CD4-positive, CD25-positive, alpha-beta regulatory T cell (primary cell): ENCODE results near the gene MLNR. TPM values are rescaled to one million over a fixed set of nuclear protein-coding genes. Genes with fewer than 3 reads are reported as not detected.

ENCODE experiments used
- ATAC-seq, 2 donors: fragments of 150-1000 bp; cut with Tn5 transposase; one replicate each; pipeline ENCODE4 v1.10.0; 2021; ENCODE audit warnings: low read depth in 2 of 2, moderate number of reproducible peaks in 2 of 2, moderate library complexity in 1 of 2
- DNase-seq, 3 donors: peaks; one replicate each; pipeline versions ENCODE4 v3.0.0 to v3.0.0-alpha.2; 2012 to 2022; ENCODE audit warnings: mixed read lengths in 1 of 3
- H3K27ac ChIP-seq: one replicate; pipeline ENCODE4 v1.7.0; 2013; ENCODE audit warnings: mild to moderate bottlenecking, low read length; ENCODE audit not compliant: insufficient read depth, poor library complexity, severe bottlenecking
- H3K27me3 ChIP-seq: one replicate; pipeline ENCODE4 v1.7.0; 2013; ENCODE audit warnings: low read length; ENCODE audit not compliant: control insufficient read depth, insufficient read depth
- H3K36me3 ChIP-seq: one replicate; pipeline ENCODE4 v1.7.0; 2013; ENCODE audit warnings: mild to moderate bottlenecking, low read length, moderate library complexity; ENCODE audit not compliant: control insufficient read depth, insufficient read depth
- H3K4me1 ChIP-seq: 2 replicates; pipeline ENCODE4 v1.7.0; 2013; ENCODE audit warnings: mild to moderate bottlenecking, low read length; ENCODE audit not compliant: insufficient read depth, control insufficient read depth, poor library complexity, severe bottlenecking
- H3K4me3 ChIP-seq: one replicate; pipeline ENCODE4 v1.7.0; 2013; ENCODE audit warnings: low read depth, mild to moderate bottlenecking, low read length, moderate library complexity
- H3K9me3 ChIP-seq, 2 experiments: 1 replicate in 1 of 2; 2 replicates in 1 of 2; pipeline ENCODE4 v1.7.0; 2013; ENCODE audit warnings: low read length in 2 of 2, mild to moderate bottlenecking in 1 of 2, moderate library complexity in 1 of 2; ENCODE audit not compliant: control insufficient read depth in 2 of 2
- H3K27ac Mint-ChIP-seq, 3 donors: one replicate each; pipeline ENCODE4 v1.8.0; 2020 to 2022; ENCODE audit warnings: mild to moderate bottlenecking in 3 of 3, mixed read lengths in 3 of 3, moderate library complexity in 2 of 3
- H3K27me3 Mint-ChIP-seq: one replicate; pipeline ENCODE4 v1.8.0; 2022; ENCODE audit warnings: mild to moderate bottlenecking, mixed read lengths
- H3K36me3 Mint-ChIP-seq: one replicate; pipeline ENCODE4 v1.8.0; 2020; ENCODE audit warnings: mixed read lengths
- H3K4me1 Mint-ChIP-seq, 4 donors: one replicate each; pipeline ENCODE4 v1.8.0; 2020 to 2022; ENCODE audit warnings: mixed read lengths in 4 of 4, mild to moderate bottlenecking in 1 of 4
- H3K4me3 Mint-ChIP-seq, 4 donors: one replicate each; pipeline ENCODE4 v1.8.0; 2020 to 2022; ENCODE audit warnings: mild to moderate bottlenecking in 4 of 4, mixed read lengths in 4 of 4, moderate library complexity in 3 of 4
- H3K9me3 Mint-ChIP-seq, 7 donors: one replicate each; pipeline ENCODE4 v1.8.0; 2020 to 2022; ENCODE audit warnings: mixed read lengths in 7 of 7, mild to moderate bottlenecking in 3 of 7, moderate library complexity in 2 of 7
- polyA plus RNA-seq, 4 donors: library from polyadenylated mRNA; unstranded; fragments of 300-500 nt; fragmentation: Illumina TruSeq; gene quantifications; one replicate each; pipeline ENCODE4 v1.2.3, GENCODE V29; 2021
- total RNA-seq: library from RNA; stranded (reverse); gene quantifications from one replicate; pipeline ENCODE4 v1.2.3, GENCODE V29; 2022

MLNR gene
- total and polyA plus RNA-seq, 5 donors from 2014 or later = not detected

DNA sequence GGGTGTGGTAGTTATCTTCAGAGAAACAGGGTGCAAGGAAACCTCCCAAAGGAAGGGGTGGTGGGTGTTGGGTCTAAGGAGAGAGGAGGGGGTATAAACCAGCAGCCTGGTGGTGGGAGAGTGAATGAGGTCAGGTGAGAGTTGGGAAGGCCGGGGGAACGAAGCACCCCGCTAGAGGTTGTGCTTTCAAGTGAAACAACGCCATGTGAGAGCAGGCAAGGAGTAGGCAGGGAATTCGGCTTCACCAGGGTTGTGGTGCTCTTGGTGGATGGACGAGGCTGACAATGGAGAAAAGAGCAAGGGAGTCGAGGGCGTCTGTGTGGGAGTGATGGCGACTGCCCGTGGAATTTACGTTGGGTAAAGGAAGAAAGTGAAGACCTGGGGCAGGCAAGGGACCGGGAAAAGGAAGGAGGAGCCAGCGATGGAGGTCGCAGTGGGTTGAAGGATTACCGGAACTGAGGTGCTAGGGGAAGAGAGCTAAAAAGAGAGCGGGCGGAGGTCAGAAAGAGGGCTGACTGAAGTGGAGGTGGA, 2.1 kb upstream of the MLNR start:
- Mint-ChIP-seq H3K4me3 (peak overlapping the region in 3 of 4 donors; percentile 32 to 63 (median 42)), H3K9me3 (peaks cover 0 to 9% (median 0%) of the 10 kb centered on the region in 7 donors)

DNA sequence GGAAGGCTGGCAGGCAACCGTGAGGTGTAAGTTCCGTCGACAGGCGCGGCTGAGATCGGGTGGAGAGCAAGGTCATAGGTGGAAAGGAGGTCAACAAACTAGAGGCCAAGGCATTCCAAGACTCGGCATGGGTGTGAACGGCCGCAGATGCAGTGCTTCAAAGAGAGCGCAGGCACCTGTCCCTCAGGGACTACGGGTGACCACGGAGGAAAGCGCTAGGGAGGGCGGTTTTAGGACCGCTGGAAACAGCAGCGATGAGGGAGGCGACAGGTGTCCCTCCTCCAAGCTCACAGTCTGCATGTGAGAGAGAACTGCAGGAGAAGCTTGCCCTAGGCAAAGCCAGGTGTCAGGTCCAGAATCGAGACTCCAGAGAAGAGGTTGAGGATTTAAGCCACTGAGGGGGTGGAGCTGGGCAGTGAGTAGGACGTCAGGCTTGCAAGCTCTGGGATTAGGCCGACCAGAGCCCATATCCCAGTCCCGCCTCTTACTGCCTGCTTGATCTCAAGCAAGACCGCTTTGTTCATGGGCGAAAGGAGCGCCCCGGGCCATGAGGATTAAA, 1.6 kb upstream of the MLNR start:
- Mint-ChIP-seq H3K4me3 (peak overlapping the region in 2 of 4 donors; percentile 26 to 63), H3K4me1 (peaks cover 7 to 44% (median 19%) of the 10 kb centered on the region in 4 donors), H3K27ac (no peak overlapping the region), H3K36me3 (peaks cover 6% of the 10 kb centered on the region), H3K9me3 (peaks cover 0 to 9% (median 0%) of the 10 kb centered on the region in 7 donors), H3K27me3 (peaks cover 59% of the 10 kb centered on the region)
- Histone ChIP-seq H3K4me1 (peaks cover 18% of the 10 kb centered on the region), H3K27ac (no peak overlapping the region), H3K27me3 (peaks cover 29% of the 10 kb centered on the region), H3K36me3 (no peaks in the 10 kb centered on the region), H3K4me3 (no peak overlapping the region), H3K9me3 (no peaks in the 10 kb centered on the region)
- DNase-seq (no peak), ATAC-seq (no peak)

More for the DNA sequence above, 2.1 kb upstream of the MLNR start:
- H3K27me3 Mint-ChIP-seq = peaks cover 53% of the 10 kb centered on the region
- H3K27ac Mint-ChIP-seq = peak overlapping the region in 1 of 3 donors; percentile 48
- Histone ChIP-seq H3K9me3 (no peaks in the 10 kb centered on the region), H3K36me3 (no peaks in the 10 kb centered on the region), H3K27me3 (peaks cover 25% of the 10 kb centered on the region), H3K27ac (no peak overlapping the region), H3K4me1 (peaks cover 18% of the 10 kb centered on the region), H3K4me3 (no peak overlapping the region)
- no peak for ATAC-seq
- no peak for DNase-seq
- peaks cover 7 to 44% (median 21%) of the 10 kb centered on the region in 4 donors for H3K4me1 Mint-ChIP-seq
- H3K36me3 Mint-ChIP-seq = peaks cover 6% of the 10 kb centered on the region

DNA sequence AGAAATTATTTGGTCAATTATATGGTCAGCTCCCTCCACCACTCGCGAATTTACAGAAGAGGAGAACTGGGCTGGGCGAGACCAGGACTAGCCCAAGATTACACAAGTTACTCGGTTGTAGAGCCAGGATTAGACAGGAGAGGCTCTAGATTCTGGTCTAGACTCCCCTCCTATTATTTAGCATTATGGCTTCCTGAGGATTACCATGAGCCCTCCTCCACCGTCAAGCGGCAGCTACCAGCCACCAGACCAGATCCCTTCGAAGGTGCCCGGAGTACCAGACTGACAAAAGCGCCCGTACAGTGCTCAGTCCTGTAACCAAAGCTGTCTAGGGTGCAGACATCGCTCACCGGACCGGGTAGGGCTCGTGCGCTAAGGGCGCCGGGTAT, 497 bp upstream of the MLNR start:
- Mint-ChIP-seq H3K36me3 (peaks cover 6% of the 10 kb centered on the region), H3K9me3 (peaks cover 0 to 9% (median 0%) of the 10 kb centered on the region in 7 donors), H3K27me3 (peaks cover 66% of the 10 kb centered on the region), H3K4me3 (peak overlapping the region in 3 of 4 donors; percentile 63 to 76 (median 73)), H3K27ac (no peak overlapping the region), H3K4me1 (peaks cover 7 to 37% (median 17%) of the 10 kb centered on the region in 4 donors)
- Histone ChIP-seq H3K4me3 (no peak overlapping the region), H3K9me3 (no peaks in the 10 kb centered on the region), H3K27ac (no peak overlapping the region), H3K27me3 (peaks cover 31% of the 10 kb centered on the region), H3K36me3 (no peaks in the 10 kb centered on the region), H3K4me1 (peaks cover 17% of the 10 kb centered on the region)
- DNase-seq (no peak), ATAC-seq (no peak)

DNA sequence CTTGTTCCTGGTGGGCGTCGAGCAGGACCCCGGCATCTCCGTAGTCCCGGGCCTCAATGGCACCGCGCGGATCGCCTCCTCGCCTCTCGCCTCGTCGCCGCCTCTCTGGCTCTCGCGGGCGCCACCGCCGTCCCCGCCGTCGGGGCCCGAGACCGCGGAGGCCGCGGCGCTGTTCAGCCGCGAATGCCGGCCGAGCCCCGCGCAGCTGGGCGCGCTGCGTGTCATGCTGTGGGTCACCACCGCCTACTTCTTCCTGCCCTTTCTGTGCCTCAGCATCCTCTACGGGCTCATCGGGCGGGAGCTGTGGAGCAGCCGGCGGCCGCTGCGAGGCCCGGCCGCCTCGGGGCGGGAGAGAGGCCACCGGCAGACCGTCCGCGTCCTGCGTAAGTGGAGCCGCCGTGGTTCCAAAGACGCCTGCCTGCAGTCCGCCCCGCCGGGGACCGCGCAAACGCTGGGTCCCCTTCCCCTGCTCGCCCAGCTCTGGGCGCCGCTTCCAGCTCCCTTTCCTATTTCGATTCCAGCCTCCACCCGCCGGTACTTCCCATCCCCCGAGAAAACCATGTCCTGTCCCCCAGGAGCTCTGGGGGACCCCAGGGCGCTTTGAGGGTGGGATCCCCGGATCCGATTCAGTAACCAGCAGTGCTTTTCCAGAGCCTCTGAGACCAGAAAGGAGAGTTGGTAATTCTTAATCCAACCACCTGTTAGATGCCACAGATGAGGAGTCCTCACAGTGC, 885 bp downstream of the MLNR start:
- DNase-seq (no peak), ATAC-seq (no peak)
- H3K27me3 ChIP-seq = peaks cover 33% of the 10 kb centered on the region
- H3K27me3 Mint-ChIP-seq = peaks cover 75% of the 10 kb centered on the region
- no peak overlapping the region for H3K27ac ChIP-seq
- peaks cover 0 to 9% (median 0%) of the 10 kb centered on the region in 7 donors for H3K9me3 Mint-ChIP-seq
- H3K9me3 ChIP-seq = no peaks in the 10 kb centered on the region
- H3K36me3 Mint-ChIP-seq = peaks cover 6% of the 10 kb centered on the region
- peak overlapping the region; percentile 48 to 73 (median 57) for H3K4me3 Mint-ChIP-seq
- H3K4me1 ChIP-seq = peaks cover 10% of the 10 kb centered on the region
- H3K36me3 ChIP-seq = no peaks in the 10 kb centered on the region
- H3K4me1 Mint-ChIP-seq = peaks cover 2 to 27% (median 12%) of the 10 kb centered on the region in 4 donors
- peak overlapping the region in 1 of 3 donors; percentile 54 for H3K27ac Mint-ChIP-seq
- H3K4me3 ChIP-seq = no peak overlapping the region

DNA sequence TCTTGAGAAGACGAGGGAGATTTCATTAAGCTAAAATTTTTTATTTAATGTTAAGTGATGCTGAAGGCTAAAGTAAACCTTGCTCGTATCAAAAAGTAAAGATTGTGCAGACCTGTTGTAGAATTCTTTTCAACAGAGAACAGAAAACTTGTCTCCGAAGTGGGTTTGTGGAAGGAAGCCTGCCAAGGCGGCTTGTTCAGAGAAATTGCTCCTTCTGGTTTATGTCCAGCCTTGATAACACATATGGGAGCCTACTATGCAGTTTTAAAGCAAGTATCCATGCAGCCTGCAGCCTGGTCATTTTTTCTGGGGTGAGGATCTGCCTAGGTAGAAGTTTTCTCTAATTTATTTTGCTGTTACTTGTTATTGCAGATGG, 1.4 kb downstream of the MLNR start:
- peak overlapping the region in 1 of 3 donors; percentile 54 for H3K27ac Mint-ChIP-seq
- H3K4me1 ChIP-seq = peaks cover 10% of the 10 kb centered on the region
- H3K4me1 Mint-ChIP-seq = peaks cover 2 to 21% (median 12%) of the 10 kb centered on the region in 4 donors
- ATAC-seq = no peak
- H3K36me3 ChIP-seq = no peaks in the 10 kb centered on the region
- peak overlapping the region; percentile 25 to 55 (median 42) for H3K4me3 Mint-ChIP-seq
- peaks cover 0 to 9% (median 0%) of the 10 kb centered on the region in 7 donors for H3K9me3 Mint-ChIP-seq
- H3K27me3 ChIP-seq = peaks cover 33% of the 10 kb centered on the region
- H3K4me3 ChIP-seq = no peak overlapping the region
- H3K9me3 ChIP-seq = no peaks in the 10 kb centered on the region
- H3K27ac ChIP-seq = no peak overlapping the region
- H3K36me3 Mint-ChIP-seq = peaks cover 6% of the 10 kb centered on the region
- H3K27me3 Mint-ChIP-seq = peaks cover 77% of the 10 kb centered on the region
- no peak for DNase-seq

DNA sequence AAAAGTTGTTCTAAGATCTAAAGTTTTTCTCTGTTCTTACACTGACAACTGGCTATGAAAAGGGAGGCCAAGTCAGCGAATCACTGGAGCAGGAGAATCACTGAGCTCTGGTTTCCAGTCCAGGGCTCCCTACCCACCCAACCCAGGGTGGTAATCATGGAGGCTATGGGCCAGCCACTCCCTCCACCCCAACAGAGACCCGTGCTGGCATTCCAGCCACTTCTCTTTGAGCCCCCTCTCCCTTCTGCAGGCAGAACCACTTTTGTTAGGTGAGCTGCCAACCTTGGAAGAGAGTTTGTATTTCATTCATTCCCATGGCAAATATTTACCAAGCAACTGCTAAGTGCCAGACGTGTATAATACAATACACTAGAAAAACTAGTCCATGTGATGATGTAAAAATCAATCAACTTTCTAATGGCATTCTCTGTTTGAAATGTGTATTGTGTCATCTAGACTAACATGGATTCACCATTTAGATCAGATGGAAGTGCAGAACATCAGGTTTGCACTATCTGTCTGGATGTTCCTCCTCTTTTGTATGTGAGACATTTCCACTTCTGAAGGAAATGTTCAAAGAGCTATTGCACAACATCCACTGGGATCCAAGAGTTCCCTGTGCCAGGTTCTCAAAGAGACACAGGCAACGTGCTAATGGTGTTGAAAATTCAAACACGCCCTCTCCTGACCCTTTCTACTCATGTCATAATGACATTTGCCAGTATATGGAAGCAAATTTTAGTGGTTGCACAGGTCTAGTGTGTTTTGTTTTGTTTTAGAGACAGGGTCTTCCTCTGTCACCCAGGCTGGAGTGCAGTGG, 5.3 kb downstream of the MLNR start:
- Histone ChIP-seq H3K27ac (no peak overlapping the region), H3K9me3 (no peaks in the 10 kb centered on the region), H3K36me3 (no peaks in the 10 kb centered on the region), H3K4me1 (peaks cover 2% of the 10 kb centered on the region), H3K4me3 (no peak overlapping the region), H3K27me3 (peaks cover 24% of the 10 kb centered on the region)
- H3K27ac Mint-ChIP-seq = no peak overlapping the region
- no peaks in the 10 kb centered on the region for H3K36me3 Mint-ChIP-seq
- no peaks in the 10 kb centered on the region for H3K9me3 Mint-ChIP-seq
- H3K4me3 Mint-ChIP-seq = no peak overlapping the region
- no peak for DNase-seq
- H3K27me3 Mint-ChIP-seq = peaks cover 68% of the 10 kb centered on the region
- peaks cover 2 to 7% (median 6%) of the 10 kb centered on the region in 4 donors for H3K4me1 Mint-ChIP-seq
- ATAC-seq = no peak

DNA sequence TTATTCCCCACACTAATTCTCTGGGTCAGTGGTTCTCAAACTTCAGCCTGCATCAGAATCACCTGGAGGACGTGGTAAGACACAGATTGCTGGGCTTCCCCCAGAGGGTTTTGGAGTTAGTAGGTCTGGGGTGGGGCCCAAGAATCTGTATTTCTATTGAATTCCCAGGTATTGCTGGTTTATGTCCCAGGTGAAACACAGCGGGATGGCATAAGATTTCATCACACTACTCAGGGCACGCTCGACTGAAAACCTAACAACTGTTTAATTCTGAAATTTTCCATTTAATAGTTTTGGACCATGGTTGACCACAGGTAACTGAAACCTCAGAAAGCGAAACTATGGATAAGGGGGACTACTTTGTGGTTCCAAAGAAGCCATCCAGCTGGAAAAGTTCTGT, 6.5 kb downstream of the MLNR start:
- Mint-ChIP-seq H3K4me3 (no peak overlapping the region), H3K4me1 (peaks cover 0 to 4% (median under 1%) of the 10 kb centered on the region in 4 donors), H3K36me3 (no peaks in the 10 kb centered on the region), H3K27ac (no peak overlapping the region), H3K9me3 (no peaks in the 10 kb centered on the region), H3K27me3 (peaks cover 62% of the 10 kb centered on the region)
- DNase-seq = no peak
- H3K27me3 ChIP-seq = peaks cover 21% of the 10 kb centered on the region
- no peak overlapping the region for H3K27ac ChIP-seq
- no peaks in the 10 kb centered on the region for H3K9me3 ChIP-seq
- no peak for ATAC-seq
- no peak overlapping the region for H3K4me3 ChIP-seq
- H3K4me1 ChIP-seq = no peaks in the 10 kb centered on the region
- H3K36me3 ChIP-seq = no peaks in the 10 kb centered on the region
